Measurements from ENCODE around the gene TOX2. TPM values are rescaled to one million over a fixed set of nuclear protein-coding genes. Genes with fewer than 3 reads are reported as not detected.

Gene TOX2
- total and polyA plus RNA-seq, 4 experiments from 2014 or later = 0.22 to 1.1 (median 0.49) TPM

DNA sequence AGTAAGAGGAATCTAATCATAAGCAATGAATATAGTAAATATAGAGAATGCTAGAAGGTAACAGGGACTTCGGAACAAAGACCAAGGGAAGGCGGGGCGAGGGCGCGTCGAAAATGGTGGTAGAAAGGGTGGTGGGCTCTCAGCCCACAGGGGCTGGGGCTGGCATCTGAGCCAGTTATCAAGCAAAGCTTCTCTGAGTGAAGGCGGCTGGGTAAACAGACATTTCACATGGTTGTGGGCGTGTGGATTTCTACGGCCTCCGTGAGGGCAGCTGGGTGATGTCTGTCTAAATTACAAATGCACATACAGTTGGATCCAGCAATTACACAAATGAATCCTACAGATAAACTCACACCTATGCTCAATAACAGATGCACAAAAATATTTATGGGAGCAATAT is 56.6 kb downstream of the TOX2 start:
- H3K9me3 ChIP-seq (ENCODE audit: control insufficient read depth in 1 of 2, low read length in 2 of 2) = no peaks in the 10 kb centered on the region
- no peak for DNase-seq
- H3K4me1 ChIP-seq (ENCODE audit: insufficient read depth, low read length) = peaks cover 9% of the 10 kb centered on the region
- H3K27me3 ChIP-seq (ENCODE audit: insufficient read depth, low read length) = no peaks in the 10 kb centered on the region
- ChIA-PET CTCF (ENCODE audit: partially characterized antibody) (no interaction called here), POLR2A (ENCODE audit: partially characterized antibody) (no interaction called here)
- no peak overlapping the region for H3K4me3 ChIP-seq (ENCODE audit: low read length in 2 of 2)
- Mint-ChIP-seq H3K27ac (no peak overlapping the region), H3K4me1 (peaks cover 0 to 7% (median 7%) of the 10 kb centered on the region in 4 donors), H3K9me3 (no peaks in the 10 kb centered on the region), H3K4me3 (no peak overlapping the region), H3K27me3 (peaks cover 0 to 2% of the 10 kb centered on the region in 2 donors), H3K36me3 (no peaks in the 10 kb centered on the region)
- no peak overlapping the region for H3K27ac ChIP-seq (ENCODE audit: low read depth, low read length)
- intact Hi-C loops (cut with micrococcal nuclease) = no loop called here
- no peaks in the 10 kb centered on the region for H3K36me3 ChIP-seq (ENCODE audit: insufficient read depth, low read length)

DNA sequence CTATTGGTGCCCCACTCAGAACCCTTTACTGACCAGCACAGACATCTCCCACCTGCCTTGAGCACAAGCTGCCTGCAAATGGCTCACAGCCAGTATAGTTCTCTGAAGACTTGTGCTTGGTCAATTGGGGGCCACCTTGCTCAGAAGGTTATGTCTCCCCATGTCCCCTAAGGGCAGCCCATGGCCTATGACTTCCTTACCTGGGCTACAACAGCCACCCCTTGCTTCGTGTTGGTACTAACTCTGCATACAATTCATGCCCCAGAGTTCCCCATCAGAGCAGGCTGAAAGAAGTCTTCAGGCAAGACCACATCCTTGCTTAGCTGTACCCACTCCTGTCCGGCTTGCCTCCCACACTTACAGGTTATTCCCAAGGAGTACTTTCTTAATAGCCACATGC is 57.4 kb downstream of the TOX2 start:
- Histone ChIP-seq H3K4me1 (ENCODE audit: insufficient read depth, low read length) (peaks cover 9% of the 10 kb centered on the region), H3K36me3 (ENCODE audit: insufficient read depth, low read length) (no peaks in the 10 kb centered on the region), H3K27ac (ENCODE audit: low read depth, low read length) (no peak overlapping the region), H3K9me3 (ENCODE audit: control insufficient read depth in 1 of 2, low read length in 2 of 2) (no peaks in the 10 kb centered on the region), H3K4me3 (ENCODE audit: low read length in 2 of 2) (no peak overlapping the region), H3K27me3 (ENCODE audit: insufficient read depth, low read length) (no peaks in the 10 kb centered on the region)
- intact Hi-C loops (cut with micrococcal nuclease) = no loop called here
- no peak for DNase-seq
- POLR2A ChIA-PET (ENCODE audit: partially characterized antibody) = interaction anchor here (0.9 kb wide), 1 partner anchor 11 kb away, joined by 3 read pairs; no protein-coding TSS in a partner anchor
- CTCF ChIA-PET (ENCODE audit: partially characterized antibody) = interaction anchor here (1.7 kb wide), 1 partner anchor 10 kb away, joined by 5 read pairs; no protein-coding TSS in a partner anchor
- no peaks in the 10 kb centered on the region for H3K36me3 Mint-ChIP-seq
- H3K27me3 Mint-ChIP-seq = peaks cover 0 to 2% of the 10 kb centered on the region in 2 donors
- H3K9me3 Mint-ChIP-seq = no peaks in the 10 kb centered on the region
- H3K4me3 Mint-ChIP-seq = no peak overlapping the region
- H3K27ac Mint-ChIP-seq = no peak overlapping the region
- peaks cover 0 to 7% (median 7%) of the 10 kb centered on the region in 4 donors for H3K4me1 Mint-ChIP-seq

DNA sequence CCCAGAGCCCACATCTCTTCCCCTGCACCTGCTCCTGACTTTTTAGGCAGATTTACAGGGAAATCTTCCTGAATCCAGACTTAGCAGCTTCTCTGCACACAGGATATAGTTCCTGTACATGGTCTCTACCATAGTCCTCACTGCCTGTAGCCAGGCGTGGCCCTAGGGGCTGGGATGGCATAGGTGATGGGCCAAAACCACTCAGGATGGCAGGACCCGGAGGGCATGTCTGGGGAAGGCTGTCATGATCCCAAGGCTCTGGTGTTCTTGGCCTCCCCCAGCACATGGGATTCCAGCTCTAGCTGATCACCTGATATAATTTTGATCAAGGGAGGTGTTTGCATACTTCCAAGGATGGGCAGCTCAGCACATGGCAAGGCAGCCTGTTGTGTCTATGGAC is 58.0 kb downstream of the TOX2 start:
- no peak for DNase-seq
- intact Hi-C loops (cut with micrococcal nuclease) = no loop called here
- H3K4me1 Mint-ChIP-seq = peaks cover 0 to 7% (median 7%) of the 10 kb centered on the region in 4 donors
- H3K36me3 ChIP-seq (ENCODE audit: insufficient read depth, low read length) = no peaks in the 10 kb centered on the region
- peaks cover 9% of the 10 kb centered on the region for H3K4me1 ChIP-seq (ENCODE audit: insufficient read depth, low read length)
- no peak overlapping the region for H3K4me3 ChIP-seq (ENCODE audit: low read length in 2 of 2)
- no peaks in the 10 kb centered on the region for H3K9me3 ChIP-seq (ENCODE audit: control insufficient read depth in 1 of 2, low read length in 2 of 2)
- POLR2A ChIA-PET (ENCODE audit: partially characterized antibody) = interaction anchor here (0.9 kb wide), 1 partner anchor 11 kb away, joined by 3 read pairs; no protein-coding TSS in a partner anchor
- H3K9me3 Mint-ChIP-seq = no peaks in the 10 kb centered on the region
- H3K36me3 Mint-ChIP-seq = no peaks in the 10 kb centered on the region
- H3K27me3 Mint-ChIP-seq = peaks cover 0 to 2% of the 10 kb centered on the region in 2 donors
- H3K27me3 ChIP-seq (ENCODE audit: insufficient read depth, low read length) = no peaks in the 10 kb centered on the region
- CTCF ChIA-PET (ENCODE audit: partially characterized antibody) = interaction anchor here (1.7 kb wide), 1 partner anchor 9 kb away, joined by 5 read pairs; no protein-coding TSS in a partner anchor
- H3K4me3 Mint-ChIP-seq = no peak overlapping the region
- no peak overlapping the region for H3K27ac Mint-ChIP-seq
- H3K27ac ChIP-seq (ENCODE audit: low read depth, low read length) = no peak overlapping the region

DNA sequence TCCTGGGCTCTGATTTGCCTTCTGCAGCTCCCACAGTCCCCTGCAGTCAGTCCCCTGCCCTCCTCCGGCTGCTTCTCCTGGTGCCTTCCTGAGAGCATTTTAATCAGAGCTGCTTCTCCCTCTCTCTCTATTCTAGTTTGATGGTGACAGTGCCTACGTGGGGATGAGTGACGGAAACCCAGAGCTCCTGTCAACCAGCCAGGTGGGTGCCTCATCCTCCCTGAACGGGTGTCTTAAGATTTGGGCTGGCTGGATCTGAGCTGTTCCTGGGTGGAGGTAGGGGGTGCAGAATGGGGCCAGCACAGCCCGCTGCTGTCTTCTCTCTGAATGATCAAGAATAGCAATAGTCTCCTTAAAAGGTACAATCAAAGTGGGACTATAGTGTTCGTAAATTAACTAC is 58.6 kb downstream of the TOX2 start:
- H3K36me3 Mint-ChIP-seq = no peaks in the 10 kb centered on the region
- no peak overlapping the region for H3K27ac Mint-ChIP-seq
- H3K9me3 Mint-ChIP-seq = no peaks in the 10 kb centered on the region
- no peak overlapping the region for H3K27ac ChIP-seq (ENCODE audit: low read depth, low read length)
- H3K27me3 Mint-ChIP-seq = peaks cover 0 to 2% of the 10 kb centered on the region in 2 donors
- ChIA-PET CTCF (ENCODE audit: partially characterized antibody) (interaction anchor here (1.7 kb wide), 1 partner anchor 9 kb away, joined by 5 read pairs; no protein-coding TSS in a partner anchor), POLR2A (ENCODE audit: partially characterized antibody) (no interaction called here)
- peaks cover 0 to 7% (median 7%) of the 10 kb centered on the region in 4 donors for H3K4me1 Mint-ChIP-seq
- H3K9me3 ChIP-seq (ENCODE audit: control insufficient read depth in 1 of 2, low read length in 2 of 2) = no peaks in the 10 kb centered on the region
- no peak overlapping the region for H3K4me3 ChIP-seq (ENCODE audit: low read length in 2 of 2)
- H3K4me3 Mint-ChIP-seq = no peak overlapping the region
- intact Hi-C loops (cut with micrococcal nuclease) = no loop called here
- no peaks in the 10 kb centered on the region for H3K27me3 ChIP-seq (ENCODE audit: insufficient read depth, low read length)
- H3K4me1 ChIP-seq (ENCODE audit: insufficient read depth, low read length) = peaks cover 9% of the 10 kb centered on the region
- no peaks in the 10 kb centered on the region for H3K36me3 ChIP-seq (ENCODE audit: insufficient read depth, low read length)
- no peak for DNase-seq

DNA sequence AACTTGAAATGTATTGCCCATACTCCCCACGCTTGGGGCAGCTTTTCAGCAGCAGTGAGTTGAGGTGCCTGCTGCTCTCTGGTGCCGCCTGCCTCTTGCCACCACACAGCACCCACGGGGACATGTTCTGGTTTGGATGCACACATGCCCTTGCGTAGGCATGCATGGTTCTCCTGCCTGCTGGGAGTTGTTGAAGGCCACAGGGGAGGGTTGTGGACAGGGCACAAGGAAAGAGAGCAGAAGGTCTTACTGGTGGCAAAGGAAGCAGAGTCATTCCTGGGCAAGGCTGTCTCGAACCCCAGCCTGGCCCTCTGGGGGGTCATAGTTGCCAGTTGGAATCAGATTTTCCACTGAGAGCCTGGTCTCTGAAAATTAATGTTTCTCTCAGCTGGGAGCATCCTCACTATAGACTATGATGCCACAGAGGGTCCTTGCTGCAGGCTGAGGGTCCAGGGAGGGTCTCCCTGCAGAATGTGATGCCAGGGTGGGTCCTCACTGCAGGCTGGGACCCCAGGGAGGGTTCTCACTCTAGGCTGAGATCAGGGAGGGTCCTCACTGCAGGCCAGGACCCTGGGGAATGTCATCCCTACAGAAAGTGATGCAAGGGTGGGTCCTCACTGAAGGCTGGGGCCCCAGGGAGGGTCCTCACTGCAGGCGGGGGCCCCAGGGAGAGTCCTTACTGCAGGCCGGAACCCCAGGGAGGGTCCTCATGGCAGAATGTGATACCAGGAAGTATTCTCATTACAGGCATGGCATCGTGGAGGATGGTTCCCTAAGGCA is 59.2 kb downstream of the TOX2 start:
- Histone ChIP-seq H3K4me3 (ENCODE audit: low read length in 2 of 2) (no peak overlapping the region), H3K4me1 (ENCODE audit: insufficient read depth, low read length) (peaks cover 7% of the 10 kb centered on the region), H3K27me3 (ENCODE audit: insufficient read depth, low read length) (no peaks in the 10 kb centered on the region), H3K9me3 (ENCODE audit: control insufficient read depth in 1 of 2, low read length in 2 of 2) (no peaks in the 10 kb centered on the region), H3K36me3 (ENCODE audit: insufficient read depth, low read length) (no peaks in the 10 kb centered on the region), H3K27ac (ENCODE audit: low read depth, low read length) (no peak overlapping the region)
- ChIA-PET POLR2A (ENCODE audit: partially characterized antibody) (no interaction called here), CTCF (ENCODE audit: partially characterized antibody) (no interaction called here)
- peaks cover 0 to 4% of the 10 kb centered on the region in 2 donors for H3K27me3 Mint-ChIP-seq
- no peak overlapping the region for H3K4me3 Mint-ChIP-seq
- H3K4me1 Mint-ChIP-seq = peaks cover 0 to 4% (median 4%) of the 10 kb centered on the region in 4 donors
- no peak for DNase-seq
- no peaks in the 10 kb centered on the region for H3K36me3 Mint-ChIP-seq
- intact Hi-C loops (cut with micrococcal nuclease) = no loop called here
- no peak overlapping the region for H3K27ac Mint-ChIP-seq
- H3K9me3 Mint-ChIP-seq = no peaks in the 10 kb centered on the region

DNA sequence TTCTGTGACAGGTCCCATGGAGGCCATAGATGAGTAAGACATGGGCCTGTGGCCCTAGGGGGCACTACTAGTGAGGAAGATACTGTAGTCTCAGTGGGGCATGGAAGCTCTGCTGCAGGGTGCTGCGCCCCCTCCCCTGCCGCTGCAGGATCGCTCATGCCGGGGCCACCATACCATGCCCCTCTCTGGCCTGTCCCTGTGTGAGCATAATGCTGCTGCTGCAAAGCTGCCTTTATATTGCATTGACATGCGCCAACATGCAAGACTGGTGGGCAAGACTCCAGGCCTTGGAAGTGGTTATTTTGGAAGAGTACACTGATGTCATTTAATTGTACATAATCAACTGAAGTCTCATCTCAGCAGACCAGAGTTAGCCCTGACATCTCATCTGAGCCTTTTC is 60.0 kb downstream of the TOX2 start:
- intact Hi-C loops (cut with micrococcal nuclease) = no loop called here
- ChIA-PET CTCF (ENCODE audit: partially characterized antibody) (no interaction called here), POLR2A (ENCODE audit: partially characterized antibody) (interaction anchor here (1.1 kb wide), 1 partner anchor 33 kb away, joined by 3 read pairs; no protein-coding TSS in a partner anchor)
- H3K4me1 Mint-ChIP-seq = no peaks in the 10 kb centered on the region
- no peaks in the 10 kb centered on the region for H3K36me3 ChIP-seq (ENCODE audit: insufficient read depth, low read length)
- no peak overlapping the region for H3K27ac ChIP-seq (ENCODE audit: low read depth, low read length)
- no peaks in the 10 kb centered on the region for H3K36me3 Mint-ChIP-seq
- no peaks in the 10 kb centered on the region for H3K9me3 Mint-ChIP-seq
- H3K4me3 ChIP-seq (ENCODE audit: low read length in 2 of 2) = no peak overlapping the region
- H3K27me3 Mint-ChIP-seq = peaks cover 0 to 5% of the 10 kb centered on the region in 2 donors
- DNase-seq = no peak
- H3K4me3 Mint-ChIP-seq = no peak overlapping the region
- no peaks in the 10 kb centered on the region for H3K9me3 ChIP-seq (ENCODE audit: control insufficient read depth in 1 of 2, low read length in 2 of 2)
- no peaks in the 10 kb centered on the region for H3K27me3 ChIP-seq (ENCODE audit: insufficient read depth, low read length)
- no peak overlapping the region for H3K27ac Mint-ChIP-seq
- no peaks in the 10 kb centered on the region for H3K4me1 ChIP-seq (ENCODE audit: insufficient read depth, low read length)

DNA sequence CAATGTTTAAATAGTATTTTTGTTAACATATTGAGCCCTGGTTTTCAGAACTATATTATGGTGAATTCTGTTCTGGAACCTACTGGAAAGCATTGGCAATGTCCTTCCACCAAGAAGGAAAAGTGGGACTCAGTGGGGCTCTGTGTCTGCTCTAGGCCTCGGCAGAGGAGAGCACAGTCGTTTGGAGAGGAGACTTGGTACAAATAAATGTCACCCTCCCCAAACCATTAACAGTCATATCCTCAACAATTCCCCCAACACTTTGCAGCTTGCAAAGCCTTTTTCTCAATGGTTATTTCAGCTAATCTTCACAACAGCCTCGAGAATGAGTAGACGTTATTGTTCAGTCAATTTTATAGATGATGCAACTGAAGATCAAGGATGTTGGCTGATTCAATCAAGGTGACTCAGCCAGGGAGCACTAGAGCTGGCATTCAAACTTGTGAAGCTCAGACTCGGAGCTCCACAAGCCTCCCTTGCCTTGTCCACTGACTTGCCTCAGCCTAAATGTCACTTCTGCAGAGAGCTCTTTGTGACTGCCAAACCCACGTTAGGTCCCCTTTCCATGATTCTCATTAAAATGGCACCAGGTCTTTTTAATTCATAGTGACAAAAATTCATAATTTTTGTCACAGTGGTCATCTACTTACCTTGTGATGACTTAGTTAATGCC is 60.6 kb downstream of the TOX2 start:
- no peak overlapping the region for H3K27ac ChIP-seq (ENCODE audit: low read depth, low read length)
- CTCF ChIA-PET (ENCODE audit: partially characterized antibody) = interaction anchor here (0.9 kb wide), 1 partner anchor 10 kb away, joined by 3 read pairs; no protein-coding TSS in a partner anchor
- Mint-ChIP-seq H3K36me3 (no peaks in the 10 kb centered on the region), H3K9me3 (no peaks in the 10 kb centered on the region), H3K27ac (peak overlapping the region in 1 of 7 donors; percentile 24), H3K4me1 (peaks cover 0 to 2% (median 0%) of the 10 kb centered on the region in 4 donors), H3K27me3 (peaks cover 0 to 5% of the 10 kb centered on the region in 2 donors), H3K4me3 (no peak overlapping the region)
- H3K9me3 ChIP-seq (ENCODE audit: control insufficient read depth in 1 of 2, low read length in 2 of 2) = no peaks in the 10 kb centered on the region
- no peaks in the 10 kb centered on the region for H3K4me1 ChIP-seq (ENCODE audit: insufficient read depth, low read length)
- no peak for DNase-seq
- intact Hi-C loops (cut with micrococcal nuclease) = no loop called here
- no peaks in the 10 kb centered on the region for H3K36me3 ChIP-seq (ENCODE audit: insufficient read depth, low read length)
- POLR2A ChIA-PET (ENCODE audit: partially characterized antibody) = interaction anchor here (1.1 kb wide), 1 partner anchor 33 kb away, joined by 3 read pairs; no protein-coding TSS in a partner anchor
- H3K27me3 ChIP-seq (ENCODE audit: insufficient read depth, low read length) = no peaks in the 10 kb centered on the region
- H3K4me3 ChIP-seq (ENCODE audit: low read length in 2 of 2) = no peak overlapping the region
